Islet precursor cell (in vitro differentiated cells): ENCODE results near the gene PTPN14.

Experiments used
- DNase-seq: peaks from one replicate; pipeline ENCODE4 v3.0.0-alpha.2; 2018

PTPN14 gene

DNA sequence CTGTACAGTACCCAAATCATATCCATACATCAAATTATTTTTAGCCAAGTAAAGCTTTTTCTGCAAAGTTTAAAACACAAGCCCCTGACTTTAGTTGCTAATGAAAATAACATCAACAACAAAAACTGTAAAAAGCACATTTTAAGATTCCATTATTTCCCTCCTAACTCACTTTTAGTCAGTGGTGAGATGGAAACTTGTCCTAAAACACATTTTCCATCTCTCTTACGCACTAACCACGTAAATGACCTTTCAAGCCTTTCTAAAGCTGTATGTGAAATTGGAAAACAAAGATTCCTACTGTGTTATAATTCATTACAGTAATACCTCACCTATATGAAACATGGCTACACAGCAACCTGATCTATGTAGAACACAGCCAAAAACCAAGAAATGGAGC is 77.5 kb downstream of the PTPN14 start:
- DNase-seq = no peak

DNA sequence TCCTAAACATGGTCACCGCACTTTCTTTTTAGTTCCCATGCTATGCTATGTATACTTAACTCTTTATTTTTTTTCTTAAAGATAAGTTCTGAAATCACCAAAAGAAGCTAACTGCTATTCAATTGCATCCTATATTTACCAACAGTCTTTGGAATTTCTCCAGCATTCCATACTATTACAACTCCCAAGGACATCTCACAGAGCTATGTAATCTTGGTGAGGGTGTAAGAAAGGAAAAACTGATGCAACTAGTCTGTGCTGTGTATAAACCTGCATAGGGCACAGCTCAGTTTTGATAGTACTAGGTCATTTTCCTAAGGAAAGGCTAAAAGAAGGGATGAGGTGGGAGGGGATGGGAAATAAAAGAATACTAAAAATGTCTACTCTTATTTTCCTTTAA is 78.0 kb downstream of the PTPN14 start:
- peak; percentile 7 for DNase-seq

DNA sequence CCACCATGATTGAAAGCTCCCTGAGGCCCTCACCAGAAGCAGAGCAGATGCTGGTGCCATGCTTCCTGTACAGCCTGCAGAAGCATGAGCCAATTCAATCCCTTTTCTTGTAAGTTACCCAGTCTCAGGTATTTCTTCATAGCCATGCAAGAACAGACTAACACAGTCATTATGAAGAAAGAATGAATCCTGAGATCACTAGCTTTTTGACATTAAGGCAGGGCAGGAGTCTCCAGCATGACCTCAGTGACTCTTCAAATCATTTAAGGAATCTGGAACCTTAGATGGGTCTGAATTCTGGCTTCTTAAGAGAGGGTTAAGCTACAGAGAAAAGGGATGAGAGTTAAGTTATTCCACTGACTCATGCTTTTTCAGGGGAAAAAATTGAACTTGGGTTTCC is 79.0 kb downstream of the PTPN14 start:
- peak; percentile 38 for DNase-seq

DNA sequence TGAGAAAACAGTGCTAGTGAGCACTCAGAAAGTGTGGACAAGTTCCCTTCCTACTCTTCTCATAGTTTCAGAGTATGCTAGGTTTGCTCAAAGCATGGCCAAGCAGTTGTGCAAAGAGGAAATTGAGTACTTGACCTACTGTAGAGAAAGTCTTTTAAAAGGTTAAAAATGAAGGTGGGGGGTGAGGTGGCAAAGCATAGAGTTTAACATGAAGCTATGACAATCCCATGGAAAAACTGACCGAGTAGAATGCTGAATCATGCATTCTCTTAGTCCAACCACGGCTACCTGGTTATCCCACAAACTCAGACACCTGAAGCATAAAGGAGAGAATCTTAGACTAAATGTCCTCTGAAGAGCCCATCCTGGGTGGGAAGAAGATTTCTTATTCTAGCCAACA is 79.9 kb downstream of the PTPN14 start:
- DNase-seq = peak; percentile 7

DNA sequence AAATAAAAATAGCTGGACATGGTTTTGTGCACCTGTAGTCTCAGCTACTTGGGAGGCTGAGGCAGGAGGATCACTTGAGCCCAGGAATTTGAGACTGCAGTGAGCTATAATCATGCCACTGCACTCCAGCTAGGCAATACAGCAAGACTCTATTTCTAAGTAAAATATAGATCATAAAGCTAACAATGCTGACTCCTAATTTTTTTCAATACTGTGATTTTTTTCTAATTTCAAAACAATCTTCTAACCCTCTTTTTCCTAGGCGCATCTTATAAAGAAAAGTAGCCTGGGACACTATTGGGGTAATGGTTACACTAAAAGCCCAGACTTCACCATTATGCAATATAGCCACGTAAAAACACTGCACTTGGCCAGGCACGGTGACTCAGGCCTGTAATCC is 81.3 kb downstream of the PTPN14 start:
- DNase-seq = peak; percentile 7

DNA sequence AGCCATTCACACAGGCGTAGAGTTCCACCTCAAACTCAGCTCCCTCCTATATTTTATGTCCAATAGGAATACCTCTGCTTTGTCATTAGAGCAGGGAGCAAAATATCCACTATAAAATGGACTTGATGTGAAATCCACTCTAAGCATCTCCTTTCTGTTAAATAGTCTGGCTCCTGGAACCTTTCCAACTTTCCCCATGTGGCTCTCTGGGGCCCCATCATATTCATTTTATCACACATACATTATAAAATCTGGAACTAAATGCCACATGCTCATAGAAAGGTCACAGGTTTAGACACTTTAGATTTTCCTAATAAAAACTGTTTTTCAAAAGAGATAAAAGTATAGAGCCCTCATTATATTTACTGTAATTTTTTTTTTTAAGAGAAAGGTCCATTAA is 82.1 kb downstream of the PTPN14 start:
- no peak for DNase-seq

DNA sequence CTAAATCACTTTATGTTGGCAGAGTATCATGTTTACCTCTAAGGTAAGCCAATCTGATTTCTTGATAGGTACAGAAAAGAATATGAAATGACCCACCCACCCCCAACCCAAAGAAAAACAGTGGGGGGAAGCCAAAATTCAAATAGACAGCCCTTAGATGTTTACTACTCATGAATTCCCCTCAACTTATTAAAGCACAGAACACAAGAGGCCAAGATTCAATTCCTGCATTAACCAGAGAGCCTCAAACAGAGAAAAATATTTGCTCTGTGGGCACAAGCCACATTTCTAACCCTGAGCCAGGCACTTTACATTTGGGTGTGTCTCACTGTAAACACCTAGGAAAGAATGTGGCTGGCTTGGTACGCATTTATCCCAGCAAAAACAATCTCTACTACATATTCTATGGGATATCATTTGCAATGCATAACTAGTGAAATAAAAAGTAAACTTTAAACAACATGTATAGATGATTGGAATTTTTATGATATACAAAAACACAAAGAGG is 84.3 kb downstream of the PTPN14 start:
- no peak for DNase-seq

DNA sequence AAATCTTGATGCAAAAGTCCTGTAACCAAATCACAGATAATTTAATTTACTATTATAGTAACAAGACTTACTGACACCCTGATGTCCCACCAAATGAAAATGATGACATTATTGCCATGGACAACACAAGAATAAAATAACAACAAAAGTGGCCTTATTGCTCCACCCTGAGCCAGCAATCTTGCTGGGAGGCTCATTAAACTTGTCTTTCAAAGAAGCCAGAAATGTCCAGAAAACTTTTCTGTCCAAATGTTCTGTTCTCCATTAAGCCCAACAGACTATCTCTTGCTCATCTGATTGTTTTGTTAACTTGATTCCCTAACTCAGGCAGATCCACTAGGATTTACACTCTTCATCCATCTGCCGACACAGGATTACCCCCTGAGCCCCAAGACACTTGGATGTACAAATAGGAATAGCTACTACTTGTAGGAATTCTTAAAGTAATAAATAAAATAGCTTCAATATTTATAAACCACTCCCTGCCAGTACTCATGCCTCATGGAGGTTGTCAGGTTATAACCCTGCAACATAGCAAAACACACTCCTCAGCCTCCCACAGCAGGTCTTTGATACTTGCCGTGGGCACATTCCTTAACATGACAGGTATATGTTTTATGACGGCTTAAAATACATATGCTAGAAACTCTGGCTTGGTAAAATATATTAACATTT is 84.9 kb downstream of the PTPN14 start:
- no peak for DNase-seq

DNA sequence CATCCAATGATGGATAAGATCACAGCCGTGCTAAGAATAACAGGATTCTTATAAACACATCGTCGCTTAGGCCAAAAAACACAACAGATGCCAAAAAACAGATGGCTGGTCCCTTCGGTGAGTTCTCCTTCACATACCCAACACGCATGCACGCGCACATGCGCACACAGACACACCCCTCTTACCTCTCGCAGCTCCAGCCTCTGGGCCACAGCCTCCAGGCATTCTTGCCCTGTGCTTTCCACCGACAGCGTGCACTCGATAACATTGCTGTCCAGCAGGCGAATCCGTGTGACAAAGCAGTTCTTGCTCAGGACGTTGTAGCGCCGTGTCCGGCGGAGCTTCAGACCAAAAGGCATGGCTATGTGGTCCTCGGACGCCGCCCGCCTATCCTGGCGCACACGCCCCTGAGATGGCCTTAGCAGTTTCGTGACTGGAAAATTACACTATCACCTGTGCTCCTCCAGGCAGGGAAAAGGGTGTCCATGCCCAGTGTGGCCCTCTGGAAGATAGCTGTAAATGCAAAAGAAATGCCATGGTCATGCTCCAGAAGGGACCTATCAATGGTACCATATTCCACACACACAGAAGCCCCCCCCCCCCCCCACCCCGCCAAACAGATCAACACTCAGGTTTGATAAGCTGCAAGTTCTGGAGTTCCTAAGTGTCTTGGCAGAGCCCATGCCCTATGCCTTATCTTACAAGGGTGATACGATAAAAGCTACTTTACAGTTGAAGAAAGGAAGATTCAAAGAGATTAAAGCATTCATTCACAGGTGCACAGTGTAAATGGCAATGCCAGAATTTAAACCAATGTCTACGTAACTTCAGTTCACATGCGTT is 86.7 kb downstream of the PTPN14 start:
- no peak for DNase-seq

DNA sequence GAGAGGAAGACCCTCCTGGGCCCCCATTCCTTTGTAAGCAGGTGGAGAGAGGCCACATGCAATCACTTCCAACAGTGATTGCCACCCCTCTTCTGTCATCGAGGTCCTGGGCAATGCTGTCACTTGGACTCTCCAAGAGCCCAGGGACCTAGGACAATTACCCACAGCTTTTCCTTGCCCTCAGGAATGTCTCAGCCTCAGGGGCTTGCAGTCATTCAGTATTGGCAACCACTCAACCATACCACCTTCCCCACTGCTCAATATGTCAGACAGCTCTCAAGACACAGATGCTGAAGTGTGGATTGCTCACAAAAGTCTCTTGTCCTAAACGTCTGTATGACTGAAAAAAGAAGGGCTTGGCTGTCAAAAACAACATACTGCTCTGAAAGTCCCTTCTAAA is 87.8 kb downstream of the PTPN14 start:
- DNase-seq = peak; percentile 75

DNA sequence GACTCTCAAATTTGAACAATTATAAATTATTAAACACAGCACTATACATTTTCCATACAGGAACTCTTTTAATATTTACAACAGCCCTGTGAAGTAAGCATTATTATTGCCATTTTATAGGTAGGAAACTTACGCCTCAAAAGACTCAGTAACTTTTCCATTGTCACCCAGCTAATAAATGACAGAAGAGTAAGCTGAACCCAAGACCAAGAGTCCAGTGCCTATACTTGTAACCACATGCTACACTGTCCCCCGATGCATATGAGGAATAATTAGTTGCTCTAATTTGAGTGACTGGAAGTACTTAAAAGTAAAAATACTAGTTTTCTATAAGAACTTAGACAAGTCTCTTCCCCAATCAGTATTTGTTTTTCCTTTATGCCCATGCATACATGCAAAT is 88.5 kb downstream of the PTPN14 start:
- DNase-seq = no peak

DNA sequence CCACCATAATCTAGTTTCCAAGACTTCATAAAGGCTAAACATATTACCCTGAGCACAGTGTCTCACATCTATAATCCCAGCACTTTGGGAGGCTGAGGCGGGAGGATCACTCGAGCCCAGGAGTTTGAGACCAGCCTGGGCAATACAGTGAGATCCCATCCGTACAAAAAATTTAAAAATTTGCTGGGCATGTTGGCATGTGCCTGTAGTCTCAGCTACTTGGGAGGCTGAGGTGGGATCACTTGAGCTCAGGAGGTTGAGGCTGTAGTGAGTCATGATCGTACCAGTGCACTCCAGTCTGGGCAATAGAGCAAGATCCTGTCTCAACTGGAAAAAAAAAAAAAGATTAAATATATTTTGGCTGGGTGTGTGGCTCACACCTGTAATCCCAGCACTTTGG is 90.1 kb downstream of the PTPN14 start:
- DNase-seq = no peak

DNA sequence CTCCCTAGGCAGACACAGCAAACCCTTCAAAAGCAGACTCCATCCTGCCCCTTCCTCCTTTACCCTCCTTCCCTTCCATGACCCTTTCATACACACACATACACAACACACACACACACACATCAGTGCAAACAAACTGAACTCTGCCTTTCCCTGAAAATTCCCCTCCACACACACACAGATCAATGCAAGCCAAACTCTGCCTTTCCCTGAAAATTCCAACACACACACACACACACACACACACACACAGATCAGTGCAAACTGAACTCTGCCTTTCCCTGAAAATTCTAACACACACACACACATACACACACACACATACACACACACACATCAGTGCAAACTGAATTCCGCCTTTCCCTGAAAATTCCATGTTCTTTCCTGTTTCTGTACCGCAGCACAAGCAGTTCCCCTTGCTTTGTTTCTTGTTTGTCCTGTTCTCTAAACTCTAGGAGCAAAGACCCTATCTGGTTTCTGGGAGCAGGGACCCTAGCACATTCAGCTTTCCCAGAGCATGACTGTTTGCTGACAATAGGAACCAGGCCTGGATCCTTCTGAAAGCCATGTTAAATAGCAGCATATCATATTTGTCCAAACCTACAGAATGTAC is 91.0 kb downstream of the PTPN14 start:
- DNase-seq = no peak

DNA sequence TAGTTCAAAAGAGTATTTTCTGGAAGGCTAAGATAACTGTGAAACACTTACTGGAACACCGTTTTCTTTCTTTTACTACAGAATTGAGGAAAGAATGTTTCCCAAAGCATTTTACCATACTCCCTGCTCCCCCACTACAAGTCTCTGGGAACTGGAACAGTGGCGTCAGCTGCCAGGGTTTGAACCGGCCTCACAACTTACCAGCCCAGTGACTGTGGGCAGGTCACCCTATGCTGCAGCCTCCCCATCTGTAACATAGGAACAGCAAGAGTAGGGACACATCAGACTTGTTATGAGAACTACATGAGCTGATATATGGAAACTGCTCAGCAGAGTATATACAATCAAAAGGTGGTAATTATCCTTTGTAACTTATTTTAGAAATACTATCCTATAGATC is 91.5 kb downstream of the PTPN14 start:
- no peak for DNase-seq

DNA sequence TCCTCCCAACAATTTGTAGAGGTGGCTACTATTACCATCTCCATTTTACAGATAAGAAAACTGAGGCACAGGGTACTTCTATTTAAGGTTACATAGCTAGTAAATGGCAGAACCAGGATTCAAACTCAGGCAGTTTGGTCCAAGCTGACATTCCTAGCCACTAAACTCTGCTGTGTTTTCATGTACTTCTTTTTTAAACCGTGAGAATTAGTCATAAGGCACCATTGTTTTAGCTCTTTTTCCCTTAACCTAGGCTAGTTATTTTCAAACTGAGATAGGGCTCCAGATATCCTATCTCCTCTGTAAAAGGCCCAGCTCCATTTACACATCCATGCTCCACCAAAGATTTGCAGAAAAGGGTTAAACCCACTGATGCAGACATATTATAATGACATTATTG is 92.9 kb downstream of the PTPN14 start:
- no peak for DNase-seq

DNA sequence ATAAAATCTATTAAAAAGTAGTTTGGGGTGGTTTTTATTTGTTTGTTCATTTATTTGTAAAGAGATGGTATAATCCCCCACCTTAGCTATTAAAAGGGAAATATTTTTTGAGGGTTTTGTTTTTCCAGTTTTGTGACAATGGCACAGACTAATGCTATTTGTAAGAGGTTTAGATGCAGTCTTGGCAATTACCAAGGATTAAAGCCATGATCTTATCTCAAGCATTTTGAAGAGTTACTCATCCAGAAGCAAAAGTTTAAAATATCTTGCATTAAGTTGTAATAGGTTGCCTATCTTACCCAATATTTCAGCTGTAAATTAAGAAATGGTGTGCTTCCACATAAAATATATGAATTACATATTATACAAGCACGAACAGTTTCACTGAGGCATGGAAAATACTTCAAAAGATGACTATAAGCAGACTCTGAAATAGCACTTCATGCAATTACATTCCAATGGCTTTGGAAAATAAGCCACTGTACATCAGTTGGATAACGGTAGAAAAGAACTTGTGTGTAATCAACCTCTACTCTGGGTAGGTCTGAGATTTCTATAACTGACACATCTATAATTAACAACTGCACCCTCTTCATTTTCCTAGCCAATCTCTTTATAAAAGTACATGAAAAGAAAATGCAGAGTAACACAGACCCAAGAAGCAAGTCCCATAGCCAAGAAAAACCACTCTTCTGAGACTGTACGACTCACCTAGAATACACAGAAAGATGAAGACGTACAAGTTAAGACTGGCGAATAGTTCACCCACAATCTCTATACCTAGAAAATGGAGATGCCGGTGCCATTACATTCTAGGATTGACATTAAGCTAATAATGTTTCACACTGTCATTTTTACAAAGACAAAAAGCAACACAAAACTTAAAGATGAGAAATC is 95.2 kb downstream of the PTPN14 start:
- no peak for DNase-seq

DNA sequence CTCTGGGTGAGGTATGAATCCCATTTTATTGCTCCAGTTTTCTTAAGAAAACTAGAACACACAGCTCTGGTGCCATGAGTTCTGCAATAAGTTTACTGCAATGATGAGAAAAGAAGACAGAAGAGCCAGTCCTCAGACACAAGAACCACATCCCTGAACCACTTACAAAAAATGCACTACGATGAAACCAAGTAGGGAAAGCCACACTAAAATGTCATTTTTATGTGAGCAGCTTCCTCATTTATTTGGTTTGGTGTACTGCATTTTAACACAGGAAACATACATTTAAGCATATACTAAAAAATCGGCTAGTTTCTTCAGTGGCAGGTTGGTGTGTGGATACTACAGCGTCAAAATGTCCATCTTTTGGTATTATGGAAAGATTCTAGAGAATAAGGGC is 95.9 kb downstream of the PTPN14 start:
- DNase-seq = no peak

DNA sequence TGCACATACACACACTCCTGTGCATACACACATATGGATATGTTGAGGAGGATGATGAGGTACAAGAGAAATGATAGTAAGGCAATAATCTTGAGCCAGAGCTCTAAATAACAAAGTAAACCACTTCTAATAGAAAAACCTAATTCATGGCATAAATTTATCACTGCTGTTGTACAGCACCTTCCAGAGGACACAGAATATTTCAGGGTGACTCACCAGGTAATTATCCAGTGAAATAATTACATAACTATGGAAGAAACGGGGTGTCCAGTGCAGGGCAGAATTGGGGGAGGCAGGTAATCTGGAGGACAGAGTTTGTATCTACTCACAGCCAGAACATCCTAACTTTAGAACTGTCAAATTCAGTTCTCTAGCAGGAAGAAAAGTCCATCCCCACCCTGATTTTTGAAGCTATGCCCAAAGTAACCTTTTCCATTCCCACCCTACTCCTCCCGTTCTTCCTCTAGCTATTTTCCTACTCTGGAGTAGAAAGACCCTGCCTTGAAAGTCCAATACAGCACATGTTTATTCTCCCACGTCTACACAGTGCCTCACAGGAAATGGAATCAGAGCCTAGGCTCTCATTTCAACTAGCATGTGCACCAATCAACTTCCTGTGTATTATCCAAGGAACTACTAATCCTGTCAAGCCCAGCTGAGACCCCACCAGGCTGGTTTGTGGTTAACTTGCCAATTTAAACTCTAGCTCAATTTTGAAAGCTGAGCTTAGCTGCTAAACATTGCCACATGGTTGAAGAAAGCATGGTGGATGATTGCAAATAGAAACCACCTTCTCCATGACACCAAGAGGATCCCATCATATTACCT is 96.6 kb downstream of the PTPN14 start:
- peak; percentile 65 for DNase-seq

DNA sequence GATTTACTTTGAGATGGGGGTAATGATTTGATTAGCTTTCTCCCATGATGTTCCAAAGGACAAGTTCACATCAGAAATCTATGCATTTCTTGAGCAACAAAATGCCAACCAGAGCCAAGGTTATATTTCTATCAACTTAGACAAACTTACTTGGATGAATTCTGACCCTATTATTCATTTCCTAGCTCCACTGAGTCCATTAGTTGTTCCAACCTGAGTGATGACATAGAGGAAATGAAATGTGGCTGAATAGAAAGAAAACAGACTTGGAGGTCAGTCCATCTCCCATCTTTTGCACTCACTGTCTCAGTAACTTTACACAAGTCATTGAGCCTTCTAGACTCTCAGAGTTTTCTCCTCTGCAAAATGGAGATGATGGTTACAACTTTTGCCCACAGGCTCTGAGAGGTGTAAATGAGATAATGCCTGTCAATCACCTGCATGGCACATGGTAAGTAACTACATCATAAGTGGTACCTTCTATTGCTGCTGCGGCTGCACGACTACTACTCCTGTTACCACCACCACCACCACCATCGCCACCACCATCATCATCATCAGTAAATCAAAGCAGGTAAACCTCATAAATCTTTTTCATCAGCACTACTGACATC is 98.2 kb downstream of the PTPN14 start:
- DNase-seq = no peak

DNA sequence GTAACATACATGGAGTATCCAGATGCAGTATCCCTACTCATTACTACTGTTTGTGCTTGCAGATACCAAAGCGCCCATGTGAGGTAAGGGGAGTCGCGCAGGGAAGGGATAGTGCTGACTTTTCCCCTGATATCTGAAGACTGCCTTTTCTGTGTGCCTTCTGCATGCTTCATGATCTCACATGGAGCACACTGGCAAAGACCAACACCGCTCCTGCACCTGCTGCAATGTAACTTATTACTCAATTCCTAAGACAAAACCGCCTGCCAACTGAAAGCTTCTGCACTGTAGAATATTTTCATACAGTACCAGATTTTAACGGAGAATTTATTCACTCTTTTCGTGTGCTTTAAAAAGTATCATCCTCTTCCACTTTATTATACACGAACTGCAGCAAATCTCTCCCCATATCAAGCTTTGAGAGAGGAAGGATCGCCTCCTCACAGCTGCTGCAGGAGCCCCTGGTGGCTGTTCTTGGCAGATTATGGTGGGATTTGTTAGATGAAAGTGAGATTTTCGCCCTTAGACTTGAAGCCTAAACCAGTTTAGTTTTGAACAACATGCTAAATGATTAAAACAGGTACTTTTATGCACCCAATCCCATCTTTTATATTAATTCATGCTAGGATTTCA is 99.1 kb downstream of the PTPN14 start:
- no peak for DNase-seq

DNA sequence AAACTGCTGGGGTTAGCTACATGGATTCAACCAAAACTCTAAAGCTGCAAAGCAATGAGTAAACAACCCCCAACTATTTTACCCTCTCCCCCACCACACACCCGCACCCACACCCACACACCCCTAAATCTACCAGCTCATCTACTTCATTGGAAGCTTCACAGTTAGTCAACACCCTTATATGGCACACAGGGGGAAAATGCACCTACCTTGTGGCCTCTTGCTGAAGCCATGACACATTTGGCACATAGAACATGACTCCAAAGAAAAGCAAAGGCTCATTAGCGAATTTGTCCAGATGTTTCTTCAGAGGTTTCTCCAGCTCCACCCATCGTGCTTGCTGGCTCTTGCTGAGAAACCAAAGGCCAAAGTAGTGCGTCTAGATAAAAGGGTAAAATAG is 99.8 kb downstream of the PTPN14 start:
- no peak for DNase-seq
